Measurements from ENCODE around the gene P4HB. TPM values are rescaled to one million over a fixed set of nuclear protein-coding genes. Genes with fewer than 3 reads are reported as not detected.

Gene P4HB
- total RNA-seq, 6 experiments from 2014 or later, result 856 to 5,039 (median 1,455) TPM

GRCh38 chr17:81849457-81849856, 10.9 kb downstream of the P4HB start:
- H3K27ac ChIP-seq, result no peak overlapping the region
- no peaks in the 10 kb centered on the region for H3K4me1 ChIP-seq
- no peaks in the 10 kb centered on the region for H3K27me3 ChIP-seq
- 88% methylated on average over 4 of the region's 12 CpGs for WGBS (ENCODE audit: insufficient coverage, low coverage, low lambda C conversion rate, missing lambda C conversion rate)
- TF ChIP-seq POLR2A (IDR thresholded peaks at IDR 0.05), result no peak
- TF ChIP-seq CTCF (IDR thresholded peaks at IDR 0.05), result no peak
- H3K9me3 ChIP-seq, result no peaks in the 10 kb centered on the region
- ATAC-seq (no peak), DNase-seq (no peak)
- intact Hi-C loops (cut with DNase I), result no loop called here
- no peak overlapping the region for H3K4me3 ChIP-seq
- peaks cover 23 to 91% (median 61%) of the 10 kb centered on the region in 4 donors for H3K36me3 ChIP-seq

DNA sequence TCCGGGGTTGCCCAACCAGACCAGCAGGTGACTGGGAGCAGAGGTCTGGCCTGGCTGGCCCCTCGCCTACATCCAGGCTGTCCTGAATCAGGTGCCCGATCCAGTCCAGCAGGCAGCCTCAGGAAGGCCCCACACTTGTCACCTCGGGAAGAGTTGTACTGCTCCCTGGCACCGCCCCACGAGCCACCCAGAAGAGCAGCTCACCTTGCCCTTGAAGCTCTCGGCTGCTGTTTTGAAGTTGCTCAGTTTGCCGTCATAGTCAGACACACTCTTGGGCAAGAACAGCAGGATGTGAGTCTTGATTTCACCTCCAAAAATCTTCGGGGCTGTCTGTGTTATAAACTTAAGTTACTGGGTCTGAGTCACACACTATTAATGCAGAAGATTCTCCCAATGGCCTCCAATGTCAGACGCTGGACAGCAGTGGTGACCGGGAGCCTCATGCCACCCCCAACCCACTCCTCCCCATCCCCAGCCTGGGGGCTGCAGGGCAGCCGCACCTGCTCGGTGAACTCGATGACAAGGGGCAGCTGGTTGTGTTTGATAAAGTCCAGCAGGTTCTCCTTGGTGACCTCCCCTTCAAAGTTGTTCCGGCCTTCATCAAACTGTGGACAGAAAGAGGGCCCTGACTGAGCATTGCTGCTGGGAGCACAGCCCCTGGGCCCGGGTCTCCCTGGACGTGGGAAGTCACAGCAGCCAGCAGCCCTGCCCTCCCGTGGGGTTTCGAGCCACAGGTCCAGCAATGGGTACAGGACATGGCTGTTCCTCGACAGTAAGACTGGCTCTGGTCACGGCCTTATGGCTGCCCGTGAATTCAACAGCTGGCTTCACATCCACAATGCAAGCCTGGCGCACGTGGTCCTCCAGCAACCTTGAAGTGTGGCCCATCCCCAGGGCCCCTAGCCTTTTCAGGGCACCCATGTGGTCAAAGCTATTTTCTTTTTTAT, 13.3 kb downstream of the P4HB start:
- ATAC-seq, result peak in 1 of 4 donors; percentile 1

DNA sequence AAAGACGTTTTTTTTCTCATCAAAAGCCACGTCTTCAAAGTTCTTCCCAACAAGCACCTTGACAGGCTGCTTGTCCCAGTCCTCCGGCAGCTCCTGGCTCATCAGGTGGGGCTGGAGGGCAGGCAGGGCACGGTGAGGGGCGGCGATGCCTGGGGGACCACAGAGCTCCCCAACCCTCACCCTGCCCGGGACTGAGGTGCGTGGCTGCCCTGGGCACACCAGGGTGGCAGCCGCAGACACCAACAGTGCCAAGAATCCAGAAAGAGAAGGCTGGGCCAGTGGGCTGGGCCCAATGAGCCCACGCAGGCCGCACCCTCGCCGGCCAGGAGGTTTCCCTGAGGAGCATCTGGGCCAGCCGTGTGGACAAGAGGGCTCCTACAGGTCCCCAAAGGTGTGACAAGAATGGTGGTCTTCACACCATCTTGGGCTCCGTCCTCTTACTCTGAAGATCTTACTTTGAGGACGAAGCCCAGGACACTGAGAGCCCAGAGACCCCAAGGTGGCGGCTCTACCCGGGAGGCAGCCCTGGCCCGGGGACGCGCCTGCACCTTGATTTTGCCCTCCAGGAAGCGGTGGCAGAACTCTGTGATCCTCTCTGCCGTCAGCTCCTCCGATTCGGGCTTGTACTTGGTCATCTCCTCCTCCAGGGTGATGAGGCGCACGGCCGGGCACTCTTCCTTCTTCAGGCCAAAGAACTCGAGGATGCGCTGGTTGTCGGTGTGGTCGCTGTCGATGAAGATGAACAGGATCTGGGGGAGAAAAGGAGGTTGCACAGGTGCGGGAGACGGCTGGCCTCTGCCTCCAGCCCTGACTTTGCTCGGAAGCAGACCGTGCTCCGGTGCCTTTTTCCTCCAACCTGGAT, 14.2 kb downstream of the P4HB start:
- WGBS (ENCODE audit: insufficient coverage, low coverage, low lambda C conversion rate, missing lambda C conversion rate), result 87% methylated on average over 14 of the region's 38 CpGs
- ATAC-seq (no peak), DNase-seq (no peak)
- Histone ChIP-seq H3K27ac (no peak overlapping the region), H3K4me1 (peaks cover 0 to 22% (median 0%) of the 10 kb centered on the region in 4 donors), H3K36me3 (peaks cover 9 to 76% (median 45%) of the 10 kb centered on the region in 4 donors), H3K27me3 (no peaks in the 10 kb centered on the region), H3K9me3 (no peaks in the 10 kb centered on the region), H3K4me3 (no peak overlapping the region)
- intact Hi-C loops (cut with DNase I), result no loop called here
- TF ChIP-seq CTCF (IDR thresholded peaks at IDR 0.05) (no peak), POLR2A (IDR thresholded peaks at IDR 0.05) (no peak)

More for the DNA sequence above, 13.3 kb downstream of the P4HB start:
- TF ChIP-seq POLR2A (IDR thresholded peaks at IDR 0.05) (peak; percentile 11), CTCF (IDR thresholded peaks at IDR 0.05) (no peak)
- Histone ChIP-seq H3K4me1 (peaks cover 0 to 16% (median 0%) of the 10 kb centered on the region in 4 donors), H3K27ac (no peak overlapping the region), H3K4me3 (no peak overlapping the region), H3K27me3 (no peaks in the 10 kb centered on the region), H3K36me3 (peaks cover 9 to 85% (median 51%) of the 10 kb centered on the region in 4 donors), H3K9me3 (no peaks in the 10 kb centered on the region)
- 69% methylated on average over 6 of the region's 24 CpGs for WGBS (ENCODE audit: insufficient coverage, low coverage, low lambda C conversion rate, missing lambda C conversion rate)
- intact Hi-C loops (cut with DNase I), result no loop called here
- no peak for DNase-seq

- no CpG with 5 or more reads among the region's 13 CpGs for WGBS (ENCODE audit: insufficient coverage, low coverage, low lambda C conversion rate, missing lambda C conversion rate)
- DNase-seq (no peak), ATAC-seq (no peak)
- intact Hi-C loops (cut with DNase I), result no loop called here
- TF ChIP-seq CTCF (IDR thresholded peaks at IDR 0.05) (no peak), POLR2A (IDR thresholded peaks at IDR 0.05) (no peak)
- Histone ChIP-seq H3K4me3 (no peak overlapping the region), H3K27ac (no peak overlapping the region), H3K36me3 (peaks cover 9 to 68% (median 45%) of the 10 kb centered on the region in 4 donors), H3K4me1 (peaks cover 0 to 22% (median 0%) of the 10 kb centered on the region in 4 donors), H3K27me3 (no peaks in the 10 kb centered on the region), H3K9me3 (no peaks in the 10 kb centered on the region)
These were observed 15.0 kb downstream of the P4HB start for GRCh38 chr17:81845361-81845760.
